ENCODE results near the gene PPP1R9B.

The PPP1R9B gene

DNA sequence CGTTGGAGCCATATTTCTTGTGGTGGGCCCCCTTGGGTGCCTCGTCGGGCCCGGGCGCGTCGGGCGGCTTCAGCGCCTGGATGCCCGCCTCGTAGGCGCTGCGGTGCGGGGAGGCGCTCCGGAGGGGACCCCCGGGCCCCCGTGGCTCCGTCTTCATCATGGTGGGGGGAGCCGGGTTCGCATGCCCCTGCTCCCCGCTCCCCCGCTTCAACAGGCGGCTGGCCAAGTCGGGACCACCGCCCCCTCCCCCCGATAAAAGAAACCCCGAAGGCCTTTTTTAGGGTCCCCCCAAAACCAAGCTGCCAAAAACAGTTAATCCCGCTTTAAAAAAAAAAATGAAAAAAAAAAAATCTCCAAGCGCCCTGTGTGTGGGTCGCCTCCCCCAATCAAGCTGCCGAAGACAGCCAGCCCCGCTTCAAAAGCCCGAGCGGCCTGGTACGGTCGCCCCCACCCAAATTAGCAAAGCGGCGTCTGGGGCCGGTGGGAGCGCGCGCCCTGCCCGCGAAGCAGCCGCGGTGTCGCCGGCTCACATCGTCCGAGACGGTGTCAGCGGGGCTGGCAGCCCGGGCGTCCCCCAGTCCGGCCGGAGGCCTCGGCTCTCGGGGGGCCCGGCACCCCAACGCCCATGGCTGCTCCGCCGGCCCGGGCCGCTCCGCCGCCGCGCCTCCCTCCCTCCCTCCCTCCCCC, at the start of gene PPP1R9B:
TSS of gene PPP1R9B (minus strand) at position 324 of the 687 bp plus-strand sequence. CDS start at position 160, 164 bp downstream.
- no peak for DNase-seq

GRCh38 chr17:50199803-50200456, 49.5 kb upstream of the PPP1R9B start:
- DNase-seq: peak; percentile 71 to 81

DNA sequence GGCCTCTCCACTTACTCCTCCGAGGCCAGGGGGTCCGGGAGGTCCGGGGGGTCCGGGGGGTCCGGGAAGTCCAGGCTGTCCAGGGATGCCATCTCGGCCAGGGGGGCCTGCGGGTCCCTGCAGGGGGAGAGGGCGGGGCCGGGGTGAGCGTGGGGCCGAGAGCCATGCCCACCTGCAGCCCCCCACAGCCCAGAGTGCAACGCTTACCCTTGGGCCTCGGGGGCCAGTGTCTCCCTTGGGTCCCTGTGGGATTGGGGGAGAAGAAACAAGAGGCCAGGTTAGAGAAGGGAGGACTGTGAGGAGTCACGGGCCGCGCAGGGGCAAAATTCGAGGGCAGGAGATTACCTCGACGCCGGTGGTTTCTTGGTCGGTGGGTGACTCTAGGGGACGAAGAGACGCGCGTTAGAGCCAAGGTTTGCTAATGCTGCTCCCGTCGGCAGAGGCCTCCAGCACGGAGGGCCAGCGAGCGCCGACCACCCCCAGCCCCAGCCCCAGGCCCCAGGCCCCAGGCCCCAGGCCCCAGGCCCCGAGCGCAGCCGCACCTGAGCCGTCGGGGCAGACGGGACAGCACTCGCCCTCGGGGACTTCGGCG, 48.8 kb upstream of the PPP1R9B start:
- no peak for DNase-seq

GRCh38 chr17:50198026-50198669, 47.7 kb upstream of the PPP1R9B start:
- peak; percentile 49 to 66 for DNase-seq

- no peak for DNase-seq
Observed at GRCh38 chr17:50196826-50197225, 46.3 kb upstream of the PPP1R9B start.

- no peak for DNase-seq
Observed at GRCh38 chr17:50196036-50196435, 45.6 kb upstream of the PPP1R9B start.

DNA sequence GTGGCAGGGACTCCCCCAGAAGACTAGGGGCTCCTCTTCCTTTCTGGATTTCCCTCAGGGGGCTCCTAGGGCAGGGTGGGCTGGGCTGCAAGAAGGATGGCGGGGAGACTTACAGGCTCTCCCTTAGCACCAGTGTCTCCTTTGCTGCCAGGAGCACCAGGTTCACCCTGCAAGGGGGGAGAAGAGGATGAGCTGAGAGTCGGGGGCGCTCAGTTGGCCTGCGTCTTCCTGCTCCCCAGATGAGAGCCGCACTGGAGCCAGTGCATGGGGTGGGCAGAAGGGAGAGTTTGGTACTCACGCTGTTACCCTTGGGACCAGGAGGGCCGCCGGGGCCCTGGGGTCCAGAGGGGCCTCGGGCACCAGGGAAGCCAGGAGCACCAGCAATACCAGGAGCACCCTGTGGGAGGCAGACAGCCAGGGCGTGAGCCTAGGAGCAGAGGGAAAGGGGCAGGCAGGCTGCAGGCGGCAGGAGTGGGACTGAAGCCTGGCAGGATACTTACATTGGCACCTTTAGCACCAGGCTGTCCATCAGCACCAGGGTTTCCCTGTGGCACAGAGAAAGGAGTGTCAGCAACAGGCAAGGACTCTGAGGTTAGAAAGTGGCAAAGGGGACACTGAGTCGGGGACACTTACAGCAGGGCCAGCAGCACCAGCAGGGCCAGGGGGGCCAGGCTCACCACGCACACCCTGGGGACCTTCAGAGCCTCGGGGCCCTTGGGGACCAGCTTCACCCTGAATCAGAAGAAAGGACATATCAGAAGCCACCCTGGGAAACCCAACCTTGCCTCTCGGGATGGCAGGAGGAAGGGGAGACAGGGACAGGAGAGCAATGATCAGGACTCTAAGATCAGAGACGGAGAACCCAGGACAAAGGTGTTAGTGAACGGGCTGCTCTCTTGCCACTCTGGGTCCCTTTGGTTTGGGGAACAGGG, 44.7 kb upstream of the PPP1R9B start:
- no peak for DNase-seq

GRCh38 chr17:50194140-50194933, 43.9 kb upstream of the PPP1R9B start:
- DNase-seq: no peak

GRCh38 chr17:50192618-50193291, 42.3 kb upstream of the PPP1R9B start:
- DNase-seq: no peak

DNA sequence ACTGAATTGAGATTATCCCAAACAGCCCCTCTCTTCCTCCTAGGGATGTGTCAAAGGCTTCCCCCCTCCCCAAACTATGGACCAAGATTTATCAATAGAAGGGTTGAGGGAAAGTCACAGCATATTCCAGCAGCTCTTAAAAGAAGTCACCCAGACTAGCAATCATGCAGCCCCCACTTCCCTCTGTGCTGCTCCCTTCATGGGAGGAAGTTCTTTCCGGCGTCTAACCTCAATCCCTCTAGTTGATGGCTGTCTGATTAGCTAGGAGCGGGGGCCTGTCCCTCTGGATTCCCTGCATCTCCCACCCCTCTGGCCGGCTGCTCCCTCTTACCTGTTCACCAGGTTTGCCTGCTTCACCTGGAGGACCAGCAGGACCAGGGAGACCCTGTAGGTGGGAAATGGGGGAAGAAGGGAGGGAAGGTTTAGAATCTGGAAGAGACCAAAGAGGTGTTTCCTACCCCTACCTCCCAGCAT, 41.7 kb upstream of the PPP1R9B start:
- DNase-seq: no peak

GRCh38 chr17:50191359-50192143, 41.1 kb upstream of the PPP1R9B start:
- no peak for DNase-seq

GRCh38 chr17:50190603-50191358, 40.3 kb upstream of the PPP1R9B start:
- no peak for DNase-seq

DNA sequence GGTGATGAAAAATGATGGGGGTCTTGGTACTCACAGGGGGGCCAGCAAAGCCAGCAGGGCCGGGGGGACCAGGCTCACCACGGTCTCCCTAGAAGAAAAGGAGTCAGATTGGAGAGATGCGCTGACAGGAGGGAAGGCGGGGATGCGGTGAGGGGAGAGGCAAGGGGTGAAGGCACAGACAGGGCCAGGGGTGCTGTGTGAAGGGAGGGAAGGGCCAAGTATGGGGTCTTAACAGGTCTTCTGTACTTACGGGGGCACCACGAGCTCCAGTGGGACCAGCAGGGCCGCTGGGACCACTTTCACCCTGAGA, 39.8 kb upstream of the PPP1R9B start:
- no peak for DNase-seq

DNA sequence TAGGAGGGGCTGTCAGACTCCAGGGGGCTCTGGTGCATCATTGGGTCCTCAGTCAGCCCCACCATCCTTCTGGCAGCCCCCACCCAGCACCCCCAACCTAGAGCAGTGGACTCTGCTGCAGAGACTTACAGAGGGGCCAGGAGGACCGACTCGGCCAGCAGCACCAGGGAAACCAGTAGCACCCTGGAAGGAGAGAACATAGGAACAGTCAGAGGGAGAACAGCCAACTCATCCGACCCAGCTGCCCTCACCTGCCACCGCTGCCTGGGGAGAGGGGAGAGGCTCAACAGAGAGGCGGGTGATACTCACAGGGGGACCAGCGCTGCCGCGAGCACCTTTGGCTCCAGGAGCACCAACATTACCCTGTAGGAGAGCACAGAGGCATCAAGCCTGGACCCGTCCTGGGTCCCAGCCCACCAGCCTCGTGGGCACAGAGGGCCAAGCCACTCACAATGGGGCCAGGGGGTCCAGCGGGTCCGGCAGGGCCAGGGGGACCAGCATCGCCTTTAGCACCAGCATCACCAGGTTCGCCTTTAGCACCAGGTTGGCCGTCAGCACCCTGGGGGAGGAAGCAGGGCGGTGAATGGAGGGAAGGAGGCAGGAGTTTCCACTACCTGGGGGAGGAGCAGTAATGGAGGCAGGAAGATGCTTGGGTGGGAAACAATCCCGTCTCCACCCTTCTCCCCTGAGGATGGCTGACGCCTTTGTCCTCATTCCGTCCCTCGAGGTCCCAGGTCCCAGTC, 39.2 kb upstream of the PPP1R9B start:
- no peak for DNase-seq

DNA sequence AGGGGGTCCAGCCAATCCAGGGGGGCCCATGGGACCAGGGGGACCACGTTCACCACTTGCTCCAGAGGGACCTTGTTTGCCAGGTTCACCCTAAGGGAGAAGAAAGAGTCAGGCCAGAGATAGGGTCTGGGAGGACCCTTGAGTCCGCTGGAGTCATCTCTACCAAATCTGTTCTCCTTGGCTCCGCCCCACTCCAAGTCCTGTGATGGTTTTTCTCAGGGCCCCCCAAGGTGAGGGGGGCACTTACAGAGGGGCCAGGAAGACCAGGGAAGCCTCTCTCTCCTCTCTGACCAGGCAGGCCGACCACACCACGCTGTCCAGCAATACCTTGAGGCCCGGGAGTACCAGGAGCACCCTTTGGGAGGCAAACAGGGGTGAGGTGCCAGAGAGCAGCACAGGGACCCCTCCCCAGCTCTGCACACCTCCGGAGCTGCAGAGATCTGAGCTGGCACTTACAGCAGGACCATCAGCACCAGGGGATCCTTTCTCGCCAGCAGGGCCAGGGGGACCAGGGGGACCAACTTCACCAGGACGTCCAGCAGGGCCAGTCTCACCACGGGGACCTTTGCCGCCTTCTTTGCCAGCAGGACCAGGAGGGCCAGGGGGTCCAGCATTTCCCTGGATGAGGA, 38.6 kb upstream of the PPP1R9B start:
- DNase-seq: no peak

- no peak for DNase-seq
Observed at GRCh38 chr17:50188531-50188920, 38.0 kb upstream of the PPP1R9B start.

DNA sequence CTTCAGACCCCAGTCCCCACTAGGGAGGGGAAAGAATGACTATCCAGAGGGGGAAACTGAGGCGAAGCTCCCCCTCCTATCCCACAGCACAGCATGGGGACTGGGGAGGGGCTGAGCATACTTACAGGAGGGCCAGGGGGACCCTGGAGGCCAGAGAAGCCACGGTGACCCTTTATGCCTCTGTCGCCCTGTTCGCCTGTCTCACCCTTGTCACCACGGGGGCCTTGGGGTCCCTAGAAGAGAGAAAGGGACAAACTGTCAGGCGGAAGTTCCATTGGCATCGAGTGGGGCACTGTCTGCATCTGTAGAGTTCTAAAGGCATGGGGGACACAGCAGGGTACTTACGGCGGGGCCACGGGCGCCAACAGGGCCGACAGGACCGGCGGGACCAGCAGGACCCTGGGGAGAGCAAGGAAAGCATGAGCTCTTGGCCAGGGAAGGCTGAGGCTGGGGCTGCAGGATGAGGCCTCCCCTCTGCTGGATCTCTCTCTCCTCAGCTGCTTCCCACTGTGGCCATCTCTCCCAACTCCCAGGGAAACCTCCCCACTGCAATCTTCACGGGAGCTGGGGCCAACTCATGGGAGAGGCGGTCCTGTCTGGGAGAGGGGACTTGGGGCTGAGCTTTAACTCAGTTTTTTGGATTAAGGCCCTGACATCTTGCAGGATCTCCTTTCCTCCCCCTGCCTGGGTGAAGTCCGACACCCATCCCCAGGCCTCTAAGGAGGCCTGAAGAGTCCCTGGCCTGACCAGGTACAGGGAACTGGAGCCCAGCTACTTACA, 37.5 kb upstream of the PPP1R9B start:
- DNase-seq: no peak

GRCh38 chr17:50187394-50187725, 36.9 kb upstream of the PPP1R9B start:
- DNase-seq: no peak
